T-helper 1 cell treated with Interleukin-12 subunit alpha and Interleukin-12 subunit beta and Interleukin-4 antibody, amounts not matched to agents 30 μg/mL and 1 μg/mL, for 36 hours (primary cell): ENCODE results near the gene SFI1.
A peak's percentile ranks its signal among the peaks of the same experiment; 100 is the strongest.

Source experiments
- H3K27ac Mint-ChIP-seq: one replicate; pipeline ENCODE4 v1.8.0; 2021; ENCODE audit warnings: mild to moderate bottlenecking, mixed read lengths
- H3K27me3 Mint-ChIP-seq: one replicate; pipeline ENCODE4 v1.8.0; 2021; ENCODE audit warnings: low read depth, mixed read lengths
- H3K36me3 Mint-ChIP-seq: one replicate; pipeline ENCODE4 v1.8.0; 2021; ENCODE audit warnings: low read depth, mixed read lengths
- H3K4me1 Mint-ChIP-seq: one replicate; pipeline ENCODE4 v1.8.0; 2021; ENCODE audit warnings: low read depth, mixed read lengths
- H3K4me3 Mint-ChIP-seq: one replicate; pipeline ENCODE4 v1.8.0; 2021; ENCODE audit warnings: mild to moderate bottlenecking, moderate library complexity, mixed read lengths
- H3K9me3 Mint-ChIP-seq: one replicate; pipeline ENCODE4 v1.8.0; 2021; ENCODE audit warnings: mixed read lengths

Gene SFI1

GRCh38 chr22:31604746-31605705 lies 108.7 kb downstream of the SFI1 start:
- peaks cover 38% of the 10 kb centered on the region for H3K36me3 Mint-ChIP-seq
- no peaks in the 10 kb centered on the region for H3K9me3 Mint-ChIP-seq
- no peaks in the 10 kb centered on the region for H3K4me1 Mint-ChIP-seq
- H3K27me3 Mint-ChIP-seq, result no peaks in the 10 kb centered on the region
- H3K27ac Mint-ChIP-seq, result no peak overlapping the region
- H3K4me3 Mint-ChIP-seq, result no peak overlapping the region

GRCh38 chr22:31605851-31606585 lies 109.7 kb downstream of the SFI1 start:
- Mint-ChIP-seq H3K27me3 (no peaks in the 10 kb centered on the region), H3K9me3 (no peaks in the 10 kb centered on the region), H3K4me3 (no peak overlapping the region), H3K4me1 (no peaks in the 10 kb centered on the region), H3K27ac (no peak overlapping the region), H3K36me3 (peaks cover 34% of the 10 kb centered on the region)

- Mint-ChIP-seq H3K4me1 (no peaks in the 10 kb centered on the region), H3K36me3 (peaks cover 27% of the 10 kb centered on the region), H3K27ac (no peak overlapping the region), H3K9me3 (no peaks in the 10 kb centered on the region), H3K27me3 (no peaks in the 10 kb centered on the region), H3K4me3 (no peak overlapping the region)
These were observed 111.4 kb downstream of the SFI1 start for GRCh38 chr22:31607696-31608095.

DNA sequence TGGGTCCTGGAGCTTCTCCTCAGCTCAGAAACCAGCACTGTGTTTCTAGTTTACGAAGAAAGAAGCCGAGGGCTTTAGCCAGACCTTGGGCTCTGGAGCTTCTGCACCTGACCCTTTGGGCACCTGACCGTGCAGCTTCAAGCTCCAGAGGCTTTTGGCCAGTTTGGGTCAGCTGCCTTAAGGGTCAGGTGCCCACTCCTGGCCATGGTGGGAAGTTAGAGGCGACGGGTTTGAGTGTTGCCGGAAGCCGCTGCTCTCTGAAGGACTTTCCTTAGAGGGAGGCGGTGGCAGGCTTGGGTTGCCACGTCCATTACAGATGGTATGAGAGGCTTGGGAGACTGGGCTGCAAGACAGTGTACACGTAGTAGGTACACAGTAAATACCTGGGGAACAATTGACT lies 113.4 kb downstream of the SFI1 start:
- Mint-ChIP-seq H3K9me3 (no peaks in the 10 kb centered on the region), H3K4me3 (no peak overlapping the region), H3K36me3 (peaks cover 22% of the 10 kb centered on the region), H3K27ac (no peak overlapping the region), H3K27me3 (no peaks in the 10 kb centered on the region), H3K4me1 (no peaks in the 10 kb centered on the region)

DNA sequence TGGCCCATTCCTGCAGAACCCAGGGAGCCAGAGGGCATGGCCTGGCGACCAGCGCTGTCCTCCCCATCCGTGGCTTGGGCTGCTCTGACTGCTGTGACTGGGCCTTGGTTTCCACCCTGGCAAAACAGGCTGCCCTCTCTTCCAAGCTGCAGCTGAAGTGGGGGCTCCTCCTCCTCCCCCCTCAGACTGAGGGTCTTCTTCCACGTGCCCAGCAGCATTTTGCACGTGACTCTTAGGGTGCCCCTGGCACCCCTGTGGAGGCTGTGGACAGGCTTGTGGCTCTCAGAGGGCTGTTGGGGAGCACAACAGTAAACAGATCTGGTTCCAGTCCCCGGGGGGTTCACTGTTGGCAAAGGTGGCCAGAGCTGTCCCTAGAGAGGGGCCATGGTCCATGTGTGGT lies 114.3 kb downstream of the SFI1 start:
- Mint-ChIP-seq H3K27me3 (no peaks in the 10 kb centered on the region), H3K4me3 (no peak overlapping the region), H3K36me3 (peaks cover 23% of the 10 kb centered on the region), H3K9me3 (no peaks in the 10 kb centered on the region), H3K4me1 (peaks cover 6% of the 10 kb centered on the region), H3K27ac (no peak overlapping the region)

DNA sequence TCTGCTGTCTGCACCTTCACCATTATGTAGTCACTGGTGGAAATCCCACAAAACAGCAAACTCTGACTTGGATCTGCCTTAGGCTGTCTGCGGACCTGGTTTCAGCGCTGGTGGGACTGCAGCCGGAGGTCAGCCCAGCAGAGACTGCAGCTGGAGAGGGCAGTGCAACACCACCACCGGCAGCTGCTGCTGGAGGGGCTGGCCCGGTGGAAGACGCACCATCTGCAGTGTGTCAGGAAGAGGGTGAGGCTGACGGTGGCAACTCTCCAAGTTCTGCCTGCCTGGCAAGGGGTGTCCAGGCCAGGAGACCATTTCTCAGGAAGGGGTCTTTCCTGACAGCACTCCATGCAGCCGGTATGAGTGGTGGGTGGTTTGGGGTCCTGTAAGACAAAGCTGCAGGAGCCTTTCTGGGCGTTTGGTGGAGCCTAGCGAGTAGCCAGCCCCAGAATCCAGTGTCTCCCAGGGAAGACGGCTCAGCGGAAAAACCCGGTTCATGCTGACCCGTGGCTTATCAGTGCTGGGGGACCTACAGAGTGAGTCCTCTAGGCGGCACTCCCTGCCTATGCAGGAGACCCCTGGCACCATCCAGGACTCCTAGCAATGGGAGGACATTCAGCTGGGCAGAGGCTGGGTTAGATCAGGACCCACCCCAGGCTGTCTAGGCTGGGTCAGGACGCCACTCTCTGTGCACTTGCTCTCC lies 114.9 kb downstream of the SFI1 start:
- Mint-ChIP-seq H3K9me3 (no peaks in the 10 kb centered on the region), H3K4me1 (peaks cover 12% of the 10 kb centered on the region), H3K36me3 (peaks cover 25% of the 10 kb centered on the region), H3K4me3 (no peak overlapping the region), H3K27ac (no peak overlapping the region), H3K27me3 (no peaks in the 10 kb centered on the region)

GRCh38 chr22:31612891-31613285 lies 116.6 kb downstream of the SFI1 start:
- Mint-ChIP-seq H3K27me3 (no peaks in the 10 kb centered on the region), H3K36me3 (peaks cover 23% of the 10 kb centered on the region), H3K9me3 (no peaks in the 10 kb centered on the region), H3K4me1 (peaks cover 13% of the 10 kb centered on the region), H3K27ac (no peak overlapping the region), H3K4me3 (no peak overlapping the region)

GRCh38 chr22:31613286-31613903 lies 117.1 kb downstream of the SFI1 start:
- H3K27me3 Mint-ChIP-seq, result no peaks in the 10 kb centered on the region
- peaks cover 23% of the 10 kb centered on the region for H3K36me3 Mint-ChIP-seq
- H3K4me3 Mint-ChIP-seq, result no peak overlapping the region
- no peaks in the 10 kb centered on the region for H3K9me3 Mint-ChIP-seq
- H3K4me1 Mint-ChIP-seq, result peaks cover 13% of the 10 kb centered on the region
- H3K27ac Mint-ChIP-seq, result no peak overlapping the region

GRCh38 chr22:31613904-31614296 lies 117.6 kb downstream of the SFI1 start:
- H3K36me3 Mint-ChIP-seq, result peaks cover 25% of the 10 kb centered on the region
- H3K4me3 Mint-ChIP-seq, result no peak overlapping the region
- H3K27ac Mint-ChIP-seq, result peak overlapping the region; percentile 16
- peaks cover 13% of the 10 kb centered on the region for H3K4me1 Mint-ChIP-seq
- no peaks in the 10 kb centered on the region for H3K9me3 Mint-ChIP-seq
- no peaks in the 10 kb centered on the region for H3K27me3 Mint-ChIP-seq

GRCh38 chr22:31614781-31615490 lies 118.6 kb downstream of the SFI1 start:
- no peak overlapping the region for H3K4me3 Mint-ChIP-seq
- no peaks in the 10 kb centered on the region for H3K9me3 Mint-ChIP-seq
- H3K4me1 Mint-ChIP-seq, result peaks cover 13% of the 10 kb centered on the region
- H3K36me3 Mint-ChIP-seq, result peaks cover 31% of the 10 kb centered on the region
- peak overlapping the region; percentile 80 for H3K27ac Mint-ChIP-seq
- H3K27me3 Mint-ChIP-seq, result no peaks in the 10 kb centered on the region

- peaks cover 13% of the 10 kb centered on the region for H3K4me1 Mint-ChIP-seq
- H3K4me3 Mint-ChIP-seq, result no peak overlapping the region
- H3K27ac Mint-ChIP-seq, result peak overlapping the region; percentile 80
- H3K27me3 Mint-ChIP-seq, result no peaks in the 10 kb centered on the region
- H3K9me3 Mint-ChIP-seq, result no peaks in the 10 kb centered on the region
- peaks cover 32% of the 10 kb centered on the region for H3K36me3 Mint-ChIP-seq
These were observed 119.1 kb downstream of the SFI1 start for GRCh38 chr22:31615491-31615860.

DNA sequence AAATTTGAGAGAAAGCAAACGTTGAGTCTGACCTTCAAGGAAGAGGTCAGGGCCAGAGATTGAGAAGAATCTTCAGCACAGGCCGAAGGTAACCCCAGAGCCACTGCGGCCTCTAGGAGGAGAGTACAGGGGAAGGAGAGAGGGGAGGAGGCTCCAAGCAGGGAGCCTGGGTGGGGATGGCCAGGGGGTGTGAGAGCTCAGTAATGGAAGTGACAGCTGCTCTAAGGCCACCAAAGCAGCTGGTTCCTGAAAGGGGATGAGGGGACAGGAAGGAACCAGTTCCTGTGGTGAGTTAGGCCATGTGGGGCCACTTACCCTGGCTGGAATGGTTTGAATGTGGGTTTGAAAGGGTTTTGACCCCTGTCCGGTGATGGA lies 119.6 kb downstream of the SFI1 start:
- no peaks in the 10 kb centered on the region for H3K9me3 Mint-ChIP-seq
- peaks cover 13% of the 10 kb centered on the region for H3K4me1 Mint-ChIP-seq
- H3K36me3 Mint-ChIP-seq, result peaks cover 30% of the 10 kb centered on the region
- no peaks in the 10 kb centered on the region for H3K27me3 Mint-ChIP-seq
- peak overlapping the region; percentile 80 for H3K27ac Mint-ChIP-seq
- H3K4me3 Mint-ChIP-seq, result no peak overlapping the region

- Mint-ChIP-seq H3K36me3 (peaks cover 28% of the 10 kb centered on the region), H3K27me3 (no peaks in the 10 kb centered on the region), H3K9me3 (no peaks in the 10 kb centered on the region), H3K4me1 (peaks cover 13% of the 10 kb centered on the region), H3K4me3 (no peak overlapping the region), H3K27ac (peak overlapping the region; percentile 80)
These were observed 120.1 kb downstream of the SFI1 start for GRCh38 chr22:31616315-31616980.
